ENCODE measurements around the gene TPD52L2.

GRCh38 chr20:63839620-63840019, 25.4 kb upstream of the TPD52L2 start:
- TF ChIP-seq CTCF (IDR thresholded peaks at IDR 0.05) = no peak
- no peak for TF ChIP-seq POLR2A (IDR thresholded peaks at IDR 0.05)
- TF ChIP-seq EP300 (IDR thresholded peaks at IDR 0.05) = no peak
